Measurements from ENCODE around the gene ZNF22. TPM values are rescaled to one million over a fixed set of nuclear protein-coding genes. Genes with fewer than 3 reads are reported as not detected.

Gene ZNF22
- total RNA-seq, 1 donor, result 21.2 TPM

DNA sequence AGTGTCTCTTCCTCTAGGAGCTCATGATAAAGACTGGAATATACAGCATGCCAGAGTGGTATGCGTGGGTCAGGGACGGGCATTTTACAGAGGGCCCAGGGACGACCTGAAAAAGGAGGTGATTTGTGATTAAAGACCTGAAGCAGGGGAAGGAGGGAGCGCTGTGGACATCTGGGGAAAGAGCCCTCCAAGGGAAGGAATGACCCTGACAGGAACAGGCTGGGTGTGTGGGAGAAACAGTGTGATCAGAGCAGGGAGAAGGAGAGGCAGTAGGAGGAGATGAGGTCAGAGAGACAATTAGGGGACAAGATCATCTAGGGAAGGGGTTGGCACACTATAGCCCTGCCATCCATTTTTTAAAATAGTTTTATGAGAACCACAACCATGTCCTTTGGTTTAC lies 44.5 kb upstream of the ZNF22 start:
- no peak overlapping the region for H3K4me3 ChIP-seq (ENCODE audit: low read depth, low read length)
- TF ChIP-seq, protein P1, sequence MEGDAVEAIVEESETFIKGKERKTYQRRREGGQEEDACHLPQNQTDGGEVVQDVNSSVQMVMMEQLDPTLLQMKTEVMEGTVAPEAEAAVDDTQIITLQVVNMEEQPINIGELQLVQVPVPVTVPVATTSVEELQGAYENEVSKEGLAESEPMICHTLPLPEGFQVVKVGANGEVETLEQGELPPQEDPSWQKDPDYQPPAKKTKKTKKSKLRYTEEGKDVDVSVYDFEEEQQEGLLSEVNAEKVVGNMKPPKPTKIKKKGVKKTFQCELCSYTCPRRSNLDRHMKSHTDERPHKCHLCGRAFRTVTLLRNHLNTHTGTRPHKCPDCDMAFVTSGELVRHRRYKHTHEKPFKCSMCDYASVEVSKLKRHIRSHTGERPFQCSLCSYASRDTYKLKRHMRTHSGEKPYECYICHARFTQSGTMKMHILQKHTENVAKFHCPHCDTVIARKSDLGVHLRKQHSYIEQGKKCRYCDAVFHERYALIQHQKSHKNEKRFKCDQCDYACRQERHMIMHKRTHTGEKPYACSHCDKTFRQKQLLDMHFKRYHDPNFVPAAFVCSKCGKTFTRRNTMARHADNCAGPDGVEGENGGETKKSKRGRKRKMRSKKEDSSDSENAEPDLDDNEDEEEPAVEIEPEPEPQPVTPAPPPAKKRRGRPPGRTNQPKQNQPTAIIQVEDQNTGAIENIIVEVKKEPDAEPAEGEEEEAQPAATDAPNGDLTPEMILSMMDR (IDR thresholded peaks at IDR 0.05; ENCODE audit: insufficient read depth, low read depth, low read length), result no peak
- DNase-seq (ENCODE audit: low read depth), result no peak

DNA sequence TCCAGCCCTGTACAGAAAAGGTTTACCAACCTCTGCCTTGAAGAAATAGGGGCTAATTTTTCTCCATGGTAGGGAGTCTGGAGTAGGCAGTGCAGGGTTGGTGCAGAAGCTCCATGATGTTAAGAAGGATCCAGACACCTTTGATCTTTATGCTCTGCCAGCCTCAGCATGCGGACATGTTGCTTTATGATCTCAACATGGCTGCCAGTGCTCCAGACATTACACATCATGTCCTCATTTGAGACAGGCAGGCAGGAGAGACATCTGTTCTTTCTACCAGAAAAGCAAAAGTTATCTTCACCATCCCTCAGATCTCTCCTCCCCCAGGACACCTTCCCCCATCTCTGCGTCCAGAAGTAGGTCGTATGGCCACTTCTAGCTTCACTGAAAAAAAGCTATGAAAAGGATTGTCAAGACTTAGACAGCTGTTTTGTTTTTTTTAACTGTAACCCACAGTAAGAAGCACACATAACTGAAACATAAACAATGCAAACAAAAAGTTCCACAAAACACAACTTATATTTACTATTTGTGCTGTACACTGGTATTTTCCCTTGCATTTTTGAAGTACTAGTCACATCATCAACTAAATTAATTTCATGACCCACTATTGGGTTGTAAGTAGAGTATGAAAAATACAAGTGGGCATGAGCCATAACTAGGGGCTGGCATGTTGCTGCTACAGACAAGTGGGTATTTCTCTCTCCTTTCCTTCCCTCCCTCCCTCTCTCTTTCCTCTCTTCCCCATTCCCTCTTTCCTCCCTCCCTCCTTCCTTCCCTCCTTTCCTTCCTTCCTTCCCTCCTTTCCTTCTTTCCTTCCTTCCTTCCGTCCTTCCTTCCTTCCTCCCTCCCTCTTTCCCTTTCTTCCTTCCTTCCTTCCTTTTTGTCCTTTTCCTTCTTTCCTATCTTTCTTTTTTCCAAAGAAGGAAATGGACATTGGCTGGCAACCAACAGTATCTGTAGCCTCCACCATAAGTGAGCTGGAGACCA lies 43.7 kb upstream of the ZNF22 start:
- no peak overlapping the region for H3K4me3 ChIP-seq (ENCODE audit: low read depth, low read length)
- TF ChIP-seq, protein P1 (IDR thresholded peaks at IDR 0.05; ENCODE audit: insufficient read depth, low read depth, low read length), result no peak
- peak; percentile 73 for DNase-seq (ENCODE audit: low read depth)

DNA sequence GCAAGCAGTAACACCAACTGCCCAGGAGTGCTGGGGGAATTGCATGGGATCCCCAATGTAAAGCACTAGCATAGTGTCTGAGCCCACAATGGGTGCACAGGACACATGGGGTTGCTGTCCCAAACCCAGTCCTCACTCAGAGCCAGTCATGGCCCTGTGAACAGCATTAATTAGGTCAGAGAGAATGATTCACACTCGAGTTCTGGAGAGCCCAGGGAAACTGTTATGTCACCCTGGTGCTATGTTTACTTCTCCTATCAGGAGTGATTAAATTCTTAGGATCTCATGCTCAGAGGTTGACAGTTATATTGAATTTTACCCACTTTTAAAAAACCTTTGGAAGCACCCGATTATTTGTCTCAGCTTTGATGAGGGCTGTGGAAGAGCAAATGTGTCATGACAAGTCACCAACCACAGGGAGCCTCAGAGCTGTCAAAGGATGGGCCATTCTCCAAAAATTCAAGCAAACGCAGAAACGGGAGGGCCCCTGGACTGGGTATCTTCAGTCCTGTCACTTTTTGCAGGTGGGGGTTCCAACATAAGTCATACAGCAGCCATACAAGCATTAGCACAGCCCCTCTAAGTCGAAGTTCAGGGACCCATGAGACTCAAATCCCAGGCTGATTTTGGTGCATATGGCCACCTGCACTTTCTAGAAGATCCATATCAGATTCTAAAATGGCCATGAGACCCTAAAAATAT lies 42.4 kb upstream of the ZNF22 start:
- peak overlapping the region; percentile 65 for H3K4me3 ChIP-seq (ENCODE audit: low read depth, low read length)
- TF ChIP-seq, protein P1 (IDR thresholded peaks at IDR 0.05; ENCODE audit: insufficient read depth, low read depth, low read length), result no peak
- DNase-seq (ENCODE audit: low read depth), result peak; percentile 78

DNA sequence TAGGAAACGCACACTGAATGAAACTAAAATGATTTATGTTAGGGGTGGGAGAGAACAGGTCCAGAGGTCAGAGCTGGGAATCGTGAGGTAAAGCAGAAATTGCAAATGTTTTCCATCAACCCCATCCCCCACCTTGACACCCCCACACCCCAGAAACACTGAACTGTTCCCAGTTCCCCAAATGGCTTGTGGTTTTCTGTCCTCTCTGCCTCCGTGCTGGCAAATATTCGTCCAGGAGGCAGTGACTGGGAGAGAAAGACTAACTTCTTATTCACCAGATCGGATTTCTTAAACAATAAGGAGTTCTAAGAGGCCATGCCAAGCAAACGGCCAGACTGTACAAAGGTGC lies 41.9 kb upstream of the ZNF22 start:
- TF ChIP-seq, protein P1 (IDR thresholded peaks at IDR 0.05; ENCODE audit: insufficient read depth, low read depth, low read length), result no peak
- no peak for DNase-seq (ENCODE audit: low read depth)

DNA sequence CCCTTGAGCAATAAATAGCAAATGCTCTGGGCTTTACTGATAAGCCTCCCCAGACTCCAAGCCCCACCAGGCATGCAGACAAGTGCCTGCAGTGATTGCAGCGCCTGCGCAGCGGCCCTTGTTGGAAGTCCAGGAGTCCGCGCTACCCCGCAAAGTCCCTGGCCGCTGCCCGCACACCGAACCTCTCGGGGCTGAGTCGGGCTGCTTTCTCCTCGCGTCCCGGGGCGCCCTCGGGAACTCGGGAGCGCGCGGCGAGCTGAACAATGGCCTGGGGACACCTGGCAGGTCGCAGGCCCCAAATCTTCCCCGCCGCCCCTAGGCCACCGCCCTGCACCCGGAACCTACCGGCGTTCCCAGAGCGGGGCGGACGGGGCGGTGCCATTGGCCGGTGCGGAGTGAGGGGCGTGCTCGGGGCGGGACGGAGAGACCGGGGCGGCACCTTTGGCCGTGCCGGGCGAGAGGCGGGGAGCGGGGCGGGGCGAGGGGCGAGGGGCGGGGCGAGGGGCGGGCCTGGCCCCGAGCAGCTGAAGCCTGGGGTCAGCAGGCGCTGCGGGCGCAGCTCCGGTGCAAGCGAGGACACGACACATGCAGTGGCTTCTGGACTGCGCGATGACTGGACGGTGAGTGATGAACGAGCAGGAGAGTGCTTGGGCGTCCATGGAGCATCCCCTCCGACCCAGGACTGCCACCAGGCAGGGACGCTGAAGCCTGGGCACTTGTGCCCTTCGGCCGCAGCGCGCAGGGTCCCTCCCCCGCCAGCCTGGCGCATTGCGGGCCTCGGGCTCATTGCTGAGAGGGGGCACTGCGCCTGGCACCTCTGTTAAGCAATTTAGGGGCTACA lies 41.3 kb upstream of the ZNF22 start, which contains the start of gene RASSF4:
Gene RASSF4, plus strand, starts transcription at position 556 of the 841 bp plus-strand sequence. CDS start 10,401 bp downstream, outside the sequence.
- TF ChIP-seq, protein P1 (IDR thresholded peaks at IDR 0.05; ENCODE audit: insufficient read depth, low read depth, low read length), result no peak
- H3K4me3 ChIP-seq (ENCODE audit: low read depth, low read length), result peak within 1 kb of the TSS; percentile 65
- peak; percentile 89 for DNase-seq (ENCODE audit: low read depth)

More for the DNA sequence above, 41.9 kb upstream of the ZNF22 start:
- H3K4me3 ChIP-seq (ENCODE audit: low read depth, low read length), result peak overlapping the region; percentile 65

DNA sequence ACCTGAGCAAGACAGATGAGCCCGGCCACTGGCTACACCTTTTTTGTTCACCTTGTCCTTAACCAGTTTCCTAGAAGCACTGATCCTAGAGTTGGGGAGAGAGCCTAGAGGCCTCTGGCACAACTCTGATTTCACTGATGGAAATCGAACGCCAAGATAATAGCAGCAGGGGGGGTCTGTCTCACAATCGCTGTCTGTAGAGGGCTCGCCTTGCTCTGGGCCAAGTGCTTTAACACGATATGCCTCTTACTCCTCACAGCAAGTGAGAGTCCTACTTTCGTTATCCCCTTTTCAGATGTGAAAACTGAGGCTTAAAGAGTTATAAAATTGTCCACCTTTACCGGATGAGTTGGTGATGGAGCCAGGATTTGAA lies 40.6 kb upstream of the ZNF22 start:
- H3K4me3 ChIP-seq (ENCODE audit: low read depth, low read length), result peak overlapping the region; percentile 65
- no peak for DNase-seq (ENCODE audit: low read depth)
- TF ChIP-seq, protein P1 (IDR thresholded peaks at IDR 0.05; ENCODE audit: insufficient read depth, low read depth, low read length), result no peak
